A673 (cell line): ENCODE measurements around the gene SREBF2. TPM values are rescaled to one million over a fixed set of nuclear protein-coding genes. Genes with fewer than 3 reads are reported as not detected.

Experiments used
- BruUV-seq: library from RNA; stranded (reverse); fragments of 400-500 nt; replicated peaks from 2 replicates; lab custom pipeline; 2021; lab: Mats Ljungman, UMichigan
- CTCF ChIA-PET: fragments of 300-600 bp; sonication (Branson Sonifier 250); formaldehyde crosslinking; loops from one replicate; lab custom pipeline; 2022; ENCODE audit warnings: antibody characterized with exemption; lab: Charles Lee
- POLR2A ChIA-PET: fragments of 300-600 bp; sonication (Branson Sonifier 250); formaldehyde crosslinking; loops from one replicate; lab custom pipeline; 2022; ENCODE audit warnings: antibody characterized with exemption; ENCODE audit not compliant: low non-redundant PET; lab: Charles Lee
- DNase-seq: peaks from one replicate; pipeline ENCODE4 v3.0.0-alpha.2; 2015; ENCODE audit warnings: low spot score
- H3K27ac ChIP-seq: fragments of 200-600 bp; sonication (generic); 2 replicates; pipeline ENCODE4 v1.5.1; 2016; ENCODE audit warnings: mixed run types, low read depth, mild to moderate bottlenecking, mixed read lengths, antibody characterized with exemption, low read length; ENCODE audit not compliant: poor library complexity, severe bottlenecking
- H3K27me3 ChIP-seq: fragments of 200-600 bp; sonication (generic); replicated peaks from 2 replicates; pipeline ENCODE4 v1.6.1; 2017; ENCODE audit warnings: mixed run types, low read depth, mild to moderate bottlenecking, mixed read lengths, antibody characterized with exemption, low read length; ENCODE audit not compliant: insufficient read depth, poor library complexity
- H3K36me3 ChIP-seq: fragments of 200-600 bp; sonication (generic); 2 replicates; pipeline ENCODE4 v1.6.1; 2016; ENCODE audit warnings: mixed run types, mild to moderate bottlenecking, mixed read lengths, antibody characterized with exemption, low read length; ENCODE audit not compliant: insufficient read depth, poor library complexity, severe bottlenecking
- H3K4me1 ChIP-seq: fragments of 200-600 bp; sonication (generic); 2 replicates; pipeline ENCODE4 v1.6.1; 2017; ENCODE audit warnings: mixed run types, mild to moderate bottlenecking, mixed read lengths, antibody characterized with exemption, low read length; ENCODE audit not compliant: insufficient read depth, poor library complexity, severe bottlenecking
- H3K4me3 ChIP-seq: fragments of 200-600 bp; sonication (generic); 2 replicates; pipeline ENCODE4 v1.5.1; 2016; ENCODE audit warnings: low read depth, mixed run types, mild to moderate bottlenecking, mixed read lengths, low read length; ENCODE audit not compliant: poor library complexity, severe bottlenecking
- H3K9me3 ChIP-seq: fragments of 200-600 bp; sonication (generic); 2 replicates; pipeline ENCODE4 v1.6.1; 2016; ENCODE audit warnings: mixed run types, low read depth, mild to moderate bottlenecking, mixed read lengths, antibody characterized with exemption, low read length; ENCODE audit not compliant: poor library complexity, severe bottlenecking
- CTCF ChIP-seq: fragments of 300-800, 200-600 bp; sonication (generic); conservative IDR thresholded peaks from 2 replicates; pipeline ENCODE4 v1.5.1; 2017; ENCODE audit warnings: low read depth, mild to moderate bottlenecking, antibody characterized with exemption, low read length, moderate library complexity, mixed read lengths
- EZH2 ChIP-seq: fragments of 200-600 bp; sonication (generic); IDR thresholded peaks from 2 replicates; pipeline ENCODE4 v1.6.1; 2017; ENCODE audit warnings: borderline replicate concordance, low read depth, mild to moderate bottlenecking, mixed read lengths, antibody characterized with exemption, low read length; ENCODE audit not compliant: poor library complexity, severe bottlenecking
- intact Hi-C: fragments of 100-400 bp; cut with micrococcal nuclease; formaldehyde crosslinking; loops from one replicate; pipeline ENCODE4 v1.10.0; 2022; ENCODE audit not compliant: unreplicated experiment
- total RNA-seq: library from RNA; stranded (reverse); gene quantifications from 2 replicates; pipeline ENCODE4 v1.2.3, GENCODE V29; 2021

Gene SREBF2
- total RNA-seq, 1 experiment from 2014 or later: 141 TPM

GRCh38 chr22:41857155-41857859 is 24.4 kb downstream of the SREBF2 start:
- peaks cover 22% of the 10 kb centered on the region for H3K4me1 ChIP-seq
- ChIA-PET CTCF (interaction anchor here (0.6 to 1.5 kb wide), 4 partner anchors 14 to 268 kb away, joined by 3 to 6 read pairs (median 4); partner anchors contain the start of gene PMM1), POLR2A (no interaction called here)
- peaks cover 7% of the 10 kb centered on the region for H3K36me3 ChIP-seq
- intact Hi-C loops: loop anchor here (1.0 to 10.0 kb wide), 2 partner anchors 34 to 113 kb away; no protein-coding TSS in a partner anchor
- H3K4me3 ChIP-seq: no peak overlapping the region
- BruUV-seq: no TSS peak
- no peaks in the 10 kb centered on the region for H3K27me3 ChIP-seq
- peak overlapping the region; percentile 38 for H3K27ac ChIP-seq
- no peak for TF ChIP-seq EZH2
- peak; percentile 61 for TF ChIP-seq CTCF
- no peaks in the 10 kb centered on the region for H3K9me3 ChIP-seq
- peak; percentile 57 for DNase-seq

- no peaks in the 10 kb centered on the region for H3K27me3 ChIP-seq
- no TSS peak for BruUV-seq
- intact Hi-C loops: loop anchor here (1.0 to 10.0 kb wide), 2 partner anchors 35 to 113 kb away; no protein-coding TSS in a partner anchor
- no peaks in the 10 kb centered on the region for H3K9me3 ChIP-seq
- no peak for DNase-seq
- TF ChIP-seq EZH2 (no peak), CTCF (no peak)
- H3K27ac ChIP-seq: no peak overlapping the region
- peaks cover 27% of the 10 kb centered on the region for H3K4me1 ChIP-seq
- CTCF ChIA-PET: no interaction called here
- peaks cover 7% of the 10 kb centered on the region for H3K36me3 ChIP-seq
- H3K4me3 ChIP-seq: no peak overlapping the region
- POLR2A ChIA-PET: no interaction called here
These were observed 24.9 kb downstream of the SREBF2 start for GRCh38 chr22:41857860-41858199.

- no peaks in the 10 kb centered on the region for H3K27me3 ChIP-seq
- intact Hi-C loops: no loop called here
- BruUV-seq: no TSS peak
- no peak for DNase-seq
- TF ChIP-seq CTCF (no peak), EZH2 (no peak)
- no peaks in the 10 kb centered on the region for H3K9me3 ChIP-seq
- CTCF ChIA-PET: interaction anchor here (0.8 kb wide), 1 partner anchor 165 kb away, joined by 4 read pairs; no protein-coding TSS in a partner anchor
- H3K27ac ChIP-seq: peak overlapping the region; percentile 72
- H3K36me3 ChIP-seq: peaks cover 19% of the 10 kb centered on the region
- H3K4me3 ChIP-seq: no peak overlapping the region
- H3K4me1 ChIP-seq: peaks cover 30% of the 10 kb centered on the region
- POLR2A ChIA-PET: interaction anchor here (0.7 kb wide), 1 partner anchor 74 kb away, joined by 4 read pairs; no protein-coding TSS in a partner anchor
These were observed 29.2 kb downstream of the SREBF2 start for GRCh38 chr22:41862160-41862529.
